OCI-LY7 (cell line): ENCODE measurements around the gene FCMR. TPM values are rescaled to one million over a fixed set of nuclear protein-coding genes. Genes with fewer than 3 reads are reported as not detected.

ENCODE experiments used
- BruUV-seq: library from RNA; stranded (reverse); fragments of 400-500 nt; replicated peaks from 2 replicates; lab custom pipeline; 2021; lab: Mats Ljungman, UMichigan
- CTCF ChIA-PET: fragments of 300-600 bp; sonication (Branson Sonifier 250); formaldehyde crosslinking; loops from one replicate; lab custom pipeline; 2022; ENCODE audit warnings: antibody characterized with exemption; ENCODE audit not compliant: unreplicated experiment; lab: Charles Lee
- POLR2A ChIA-PET: fragments of 300-600 bp; sonication (Branson Sonifier 250); formaldehyde crosslinking; loops from one replicate; lab custom pipeline; 2022; ENCODE audit warnings: antibody characterized with exemption; lab: Charles Lee
- DNase-seq: peaks from one replicate; pipeline ENCODE4 v3.0.0-alpha.2; 2015; ENCODE audit warnings: low spot score
- H2AFZ ChIP-seq: fragments of 200-600 bp; sonication (generic), shearing (Covaris generic); 2 replicates; pipeline ENCODE4 v1.6.1; 2014; ENCODE audit warnings: mild to moderate bottlenecking, antibody characterized with exemption, low read length, moderate library complexity
- H3K27ac ChIP-seq: fragments of 200-600 bp; sonication (generic); 2 replicates; pipeline ENCODE4 v1.5.1; 2014; ENCODE audit warnings: mixed run types, low read depth, mild to moderate bottlenecking, moderate library complexity, low read length, inconsistent platforms; ENCODE audit not compliant: poor library complexity, severe bottlenecking
- H3K36me3 ChIP-seq: fragments of 200-600 bp; sonication (generic); 2 replicates; pipeline ENCODE4 v1.6.1; 2014; ENCODE audit warnings: mild to moderate bottlenecking, antibody characterized with exemption, low read length, moderate library complexity, mixed read lengths; ENCODE audit not compliant: insufficient read depth
- H3K4me1 ChIP-seq: fragments of 200-600 bp; sonication (generic); 2 replicates; pipeline ENCODE4 v1.5.1; 2014; ENCODE audit warnings: mild to moderate bottlenecking, low read length; ENCODE audit not compliant: insufficient read depth, poor library complexity, severe bottlenecking
- H3K4me2 ChIP-seq: fragments of 200-600 bp; sonication (generic); 2 replicates; pipeline ENCODE4 v1.6.1; 2014; ENCODE audit warnings: mild to moderate bottlenecking, low read length
- H3K4me3 ChIP-seq: fragments of 200-600 bp; sonication (generic); 2 replicates; pipeline ENCODE4 v1.5.1; 2014; ENCODE audit warnings: mild to moderate bottlenecking, low read depth, low read length; ENCODE audit not compliant: poor library complexity, severe bottlenecking
- H3K79me2 ChIP-seq: fragments of 200-600 bp; sonication (generic); 2 replicates; pipeline ENCODE4 v1.6.1; 2016; ENCODE audit warnings: low read depth, mild to moderate bottlenecking, low read length, moderate library complexity, mixed read lengths; ENCODE audit not compliant: insufficient read depth
- H3K9me2 ChIP-seq: fragments of 200-600 bp; sonication (generic); 2 replicates; pipeline ENCODE4 v1.6.1; 2016; ENCODE audit warnings: mild to moderate bottlenecking, low read length, mixed read lengths; ENCODE audit not compliant: insufficient read depth
- H3K9me3 ChIP-seq: fragments of 200-600 bp; sonication (generic); 2 replicates; pipeline ENCODE4 v1.6.1; 2014; ENCODE audit warnings: mild to moderate bottlenecking, mixed run types, low read length, mixed read lengths
- H4K20me1 ChIP-seq: fragments of 200-600 bp; sonication (generic); 2 replicates; pipeline ENCODE4 v1.6.1; 2014; ENCODE audit warnings: mild to moderate bottlenecking, antibody characterized with exemption, low read length, moderate library complexity, mixed read lengths; ENCODE audit not compliant: insufficient read depth
- CTCF ChIP-seq: fragments of 200-600 bp; sonication (generic); conservative IDR thresholded peaks from 2 replicates; pipeline ENCODE4 v1.5.1; 2014; ENCODE audit warnings: mild to moderate bottlenecking, antibody characterized with exemption, low read length, moderate library complexity, mixed read lengths
- EZH2phosphoT487 ChIP-seq: fragments of 200-600 bp; sonication (generic); IDR thresholded peaks from 2 replicates; pipeline ENCODE4 v1.6.1; 2018; ENCODE audit warnings: low read depth, borderline replicate concordance, mild to moderate bottlenecking, mixed run types, antibody characterized with exemption, low read length, moderate library complexity, mixed read lengths
- intact Hi-C: fragments of 100-400 bp; cut with micrococcal nuclease; formaldehyde crosslinking; loops from one replicate; pipeline ENCODE4 v1.10.0; 2022; ENCODE audit not compliant: unreplicated experiment
- total RNA-seq, 2 experiments: library from RNA; depleted of rRNA in 1 of 2; stranded (reverse); fragments of >200 nt in 1 of 2; shearing (Covaris generic) in 1 of 2; gene quantifications; 2 replicates each; pipeline ENCODE4 v1.2.3, GENCODE V29; 2014 to 2022

FCMR gene
- total RNA-seq, 2 experiments from 2014 or later, result 5.2 to 9.2 TPM

- Histone ChIP-seq H3K36me3 (no peaks in the 10 kb centered on the region), H4K20me1 (no peaks in the 10 kb centered on the region), H3K27ac (peak overlapping the region; percentile 60), H3K9me3 (no peaks in the 10 kb centered on the region), H3K79me2 (no peaks in the 10 kb centered on the region), H3K4me1 (peaks cover 47% of the 10 kb centered on the region), H3K4me3 (peak overlapping the region; percentile 40), H3K4me2 (peak overlapping the region; percentile 71), H3K9me2 (no peaks in the 10 kb centered on the region), H2AFZ (peak overlapping the region; percentile 39)
- TF ChIP-seq EZH2phosphoT487 (no peak), CTCF (no peak)
- CTCF ChIA-PET, result no interaction called here
- BruUV-seq, result TSS peak; percentile 95
- POLR2A ChIA-PET, result interaction anchor here (1.0 to 3.1 kb wide), 4 partner anchors 8 to 868 kb away, joined by 3 to 23 read pairs (median 5); no protein-coding TSS in a partner anchor
- DNase-seq, result peak; percentile 94
- intact Hi-C loops, result loop anchor here (10.0 kb wide), 1 partner anchor 868 kb away; the partner anchor contains the start of gene RHEX
Measured at GRCh38 chr1:206923009-206923960, 1.5 kb upstream of the FCMR start.

- Histone ChIP-seq H2AFZ (peak overlapping the region; percentile 39; the same call in 1 of the 2 replicates), H3K4me1 (peaks cover 47% of the 10 kb centered on the region), H3K9me3 (no peaks in the 10 kb centered on the region), H3K79me2 (no peaks in the 10 kb centered on the region), H3K27ac (peak overlapping the region; percentile 60), H3K4me2 (peak overlapping the region; percentile 71), H3K9me2 (no peaks in the 10 kb centered on the region), H3K4me3 (peak overlapping the region; percentile 40), H3K36me3 (no peaks in the 10 kb centered on the region), H4K20me1 (no peaks in the 10 kb centered on the region)
- no TSS peak for BruUV-seq
- POLR2A ChIA-PET, result interaction anchor here (0.7 to 3.1 kb wide), 7 partner anchors 8 to 867 kb away, joined by 3 to 23 read pairs (median 3); no protein-coding TSS in a partner anchor
- TF ChIP-seq CTCF, result no peak
- TF ChIP-seq EZH2phosphoT487, result no peak
- intact Hi-C loops, result loop anchor here (10.0 kb wide), 1 partner anchor 868 kb away; the partner anchor contains the start of gene RHEX
- DNase-seq, result no peak
- CTCF ChIA-PET, result interaction anchor here (1.9 kb wide), 1 partner anchor 10 kb away, joined by 9 read pairs; no protein-coding TSS in a partner anchor
Measured at GRCh38 chr1:206922524-206922923, 783 bp upstream of the FCMR start.
